ENCODE data around the gene ADCYAP1R1.

Gene ADCYAP1R1

GRCh38 chr7:31091924-31092434 is 39.9 kb downstream of the ADCYAP1R1 start:
- TF ChIP-seq EZH2phosphoT487 (IDR thresholded peaks at IDR 0.05; ENCODE audit: borderline replicate concordance, low read length), result no peak
- TF ChIP-seq CTCF (IDR thresholded peaks at IDR 0.05; ENCODE audit: low read depth, low read length, poor library complexity, severe bottlenecking), result no peak
- H3K36me3 ChIP-seq (ENCODE audit: control insufficient read depth, low read length), result no peaks in the 10 kb centered on the region

GRCh38 chr7:31092606-31093005 is 40.5 kb downstream of the ADCYAP1R1 start:
- TF ChIP-seq EZH2phosphoT487 (IDR thresholded peaks at IDR 0.05; ENCODE audit: borderline replicate concordance, low read length) (no peak), CTCF (IDR thresholded peaks at IDR 0.05; ENCODE audit: low read depth, low read length, poor library complexity, severe bottlenecking) (no peak)
- Histone ChIP-seq H3K27ac (ENCODE audit: low read depth, low read length) (no peak overlapping the region), H3K4me3 (ENCODE audit: low read length) (no peak overlapping the region), H3K36me3 (ENCODE audit: control insufficient read depth, low read length) (no peaks in the 10 kb centered on the region), H3K79me2 (ENCODE audit: control insufficient read depth, low read length) (no peaks in the 10 kb centered on the region), H3F3A (ENCODE audit: control insufficient read depth, insufficient read depth) (no peaks in the 10 kb centered on the region), H3K9me3 (ENCODE audit: control insufficient read depth, insufficient read depth, low read length) (no peaks in the 10 kb centered on the region), H3K4me1 (ENCODE audit: control insufficient read depth, low read length) (no peaks in the 10 kb centered on the region), H3K9me2 (replicated peaks; ENCODE audit: control insufficient read depth, low read length) (no peaks in the 10 kb centered on the region), H3K27me3 (ENCODE audit: control insufficient read depth, low read length) (no peaks in the 10 kb centered on the region), H3K4me2 (ENCODE audit: low read length) (no peak overlapping the region), H4K20me1 (ENCODE audit: control insufficient read depth, insufficient read depth, low read depth, low read length) (no peaks in the 10 kb centered on the region)

More at GRCh38 chr7:31091924-31092434, 39.9 kb downstream of the ADCYAP1R1 start:
- Histone ChIP-seq H3K79me2 (ENCODE audit: control insufficient read depth, low read length) (no peaks in the 10 kb centered on the region), H3K4me2 (ENCODE audit: low read length) (no peak overlapping the region), H3F3A (ENCODE audit: control insufficient read depth, insufficient read depth) (no peaks in the 10 kb centered on the region), H3K27me3 (ENCODE audit: control insufficient read depth, low read length) (no peaks in the 10 kb centered on the region), H3K9me2 (replicated peaks; ENCODE audit: control insufficient read depth, low read length) (no peaks in the 10 kb centered on the region), H3K4me3 (ENCODE audit: low read length) (no peak overlapping the region), H3K4me1 (ENCODE audit: control insufficient read depth, low read length) (no peaks in the 10 kb centered on the region), H3K9me3 (ENCODE audit: control insufficient read depth, insufficient read depth, low read length) (no peaks in the 10 kb centered on the region), H4K20me1 (ENCODE audit: control insufficient read depth, insufficient read depth, low read depth, low read length) (no peaks in the 10 kb centered on the region), H3K27ac (ENCODE audit: low read depth, low read length) (no peak overlapping the region)

GRCh38 chr7:31093282-31093681 is 41.2 kb downstream of the ADCYAP1R1 start:
- no peaks in the 10 kb centered on the region for H4K20me1 ChIP-seq (ENCODE audit: control insufficient read depth, insufficient read depth, low read depth, low read length)
- H3K4me3 ChIP-seq (ENCODE audit: low read length), result no peak overlapping the region
- no peaks in the 10 kb centered on the region for H3F3A ChIP-seq (ENCODE audit: control insufficient read depth, insufficient read depth)
- H3K4me2 ChIP-seq (ENCODE audit: low read length), result no peak overlapping the region
- no peak overlapping the region for H3K27ac ChIP-seq (ENCODE audit: low read depth, low read length)
- H3K4me1 ChIP-seq (ENCODE audit: control insufficient read depth, low read length), result no peaks in the 10 kb centered on the region
- H3K27me3 ChIP-seq (ENCODE audit: control insufficient read depth, low read length), result no peaks in the 10 kb centered on the region
- no peaks in the 10 kb centered on the region for H3K9me3 ChIP-seq (ENCODE audit: control insufficient read depth, insufficient read depth, low read length)
- TF ChIP-seq EZH2phosphoT487 (IDR thresholded peaks at IDR 0.05; ENCODE audit: borderline replicate concordance, low read length), result no peak
- no peak for TF ChIP-seq CTCF (IDR thresholded peaks at IDR 0.05; ENCODE audit: low read depth, low read length, poor library complexity, severe bottlenecking)
- no peaks in the 10 kb centered on the region for H3K36me3 ChIP-seq (ENCODE audit: control insufficient read depth, low read length)
- no peaks in the 10 kb centered on the region for H3K79me2 ChIP-seq (ENCODE audit: control insufficient read depth, low read length)
- H3K9me2 ChIP-seq (replicated peaks; ENCODE audit: control insufficient read depth, low read length), result no peaks in the 10 kb centered on the region

Measured in DOHH2 (cell line).